DMS53 (cell line): ENCODE measurements around the gene CTIF.

ENCODE experiments used
- DNase-seq: peaks from one replicate; lab custom pipeline; 2025; lab: John Stamatoyannopoulos, UW

Gene CTIF

GRCh38 chr18:48575658-48576456, 37.0 kb downstream of the CTIF start:
- no peak for DNase-seq

- no peak for DNase-seq
These were observed 37.6 kb downstream of the CTIF start for GRCh38 chr18:48576457-48576771.

- DNase-seq: no peak
These were observed 38.8 kb downstream of the CTIF start for GRCh38 chr18:48577478-48578190.

GRCh38 chr18:48578289-48578688, 39.5 kb downstream of the CTIF start:
- DNase-seq: no peak

- DNase-seq: no peak
These were observed 41.2 kb downstream of the CTIF start for GRCh38 chr18:48580066-48580465.

GRCh38 chr18:48580782-48581181, 42.0 kb downstream of the CTIF start:
- no peak for DNase-seq

- DNase-seq: no peak
These were observed 42.4 kb downstream of the CTIF start for GRCh38 chr18:48581206-48581605.

- no peak for DNase-seq
These were observed 43.1 kb downstream of the CTIF start for GRCh38 chr18:48581941-48582340.

GRCh38 chr18:48582946-48583345, 44.1 kb downstream of the CTIF start:
- no peak for DNase-seq

- no peak for DNase-seq
These were observed 44.7 kb downstream of the CTIF start for GRCh38 chr18:48583573-48583972.

- no peak for DNase-seq
These were observed 51.1 kb downstream of the CTIF start for GRCh38 chr18:48589797-48590519.

- DNase-seq: no peak
These were observed 51.8 kb downstream of the CTIF start for GRCh38 chr18:48590678-48591077.

GRCh38 chr18:48592540-48593171, 53.8 kb downstream of the CTIF start:
- DNase-seq: no peak

GRCh38 chr18:48594471-48595094, 55.8 kb downstream of the CTIF start:
- no peak for DNase-seq

GRCh38 chr18:48595703-48596218, 56.9 kb downstream of the CTIF start:
- DNase-seq: peak; percentile 33

- DNase-seq: no peak
These were observed 58.3 kb downstream of the CTIF start for GRCh38 chr18:48597110-48597509.

GRCh38 chr18:48597671-48598070, 58.8 kb downstream of the CTIF start:
- DNase-seq: no peak

GRCh38 chr18:48599391-48599790, 60.6 kb downstream of the CTIF start:
- DNase-seq: no peak

GRCh38 chr18:48600046-48600445, 61.2 kb downstream of the CTIF start:
- no peak for DNase-seq

- DNase-seq: no peak
These were observed 61.7 kb downstream of the CTIF start for GRCh38 chr18:48600456-48601090.

- no peak for DNase-seq
These were observed 62.5 kb downstream of the CTIF start for GRCh38 chr18:48601343-48601742.
